ENCODE results near the gene PRR20D.
"Not testable (repeated sequence)": the region's sequence is repeated elsewhere in the genome, so short reads cannot be mapped to it uniquely, and the experiment has no call there.

Gene PRR20D

DNA sequence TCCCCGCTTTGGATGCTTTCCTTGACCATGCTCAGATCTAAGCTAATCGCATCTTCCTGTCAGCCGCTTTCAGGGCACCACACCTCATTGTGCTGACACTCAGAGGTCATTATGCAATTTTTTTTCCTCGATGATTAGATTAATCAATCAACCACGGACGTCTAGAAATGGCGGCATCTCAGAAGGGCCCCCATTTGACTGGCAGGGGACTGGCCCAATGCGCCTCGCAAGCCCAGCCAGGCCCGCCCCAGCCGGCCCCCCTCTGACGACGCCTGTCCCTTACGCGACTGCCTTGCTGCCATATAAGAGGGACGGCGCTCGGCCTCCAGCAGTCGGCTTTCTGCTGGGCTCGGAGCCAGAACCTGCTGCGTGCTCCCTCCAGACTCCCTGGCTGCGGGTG lies at the start of gene PRR20D:
TSS of gene PRR20D (plus strand) at position 301 of the 400 bp plus-strand sequence. CDS start 387 bp downstream, outside the sequence.
- not testable (repeated sequence) for DNase-seq

DNA sequence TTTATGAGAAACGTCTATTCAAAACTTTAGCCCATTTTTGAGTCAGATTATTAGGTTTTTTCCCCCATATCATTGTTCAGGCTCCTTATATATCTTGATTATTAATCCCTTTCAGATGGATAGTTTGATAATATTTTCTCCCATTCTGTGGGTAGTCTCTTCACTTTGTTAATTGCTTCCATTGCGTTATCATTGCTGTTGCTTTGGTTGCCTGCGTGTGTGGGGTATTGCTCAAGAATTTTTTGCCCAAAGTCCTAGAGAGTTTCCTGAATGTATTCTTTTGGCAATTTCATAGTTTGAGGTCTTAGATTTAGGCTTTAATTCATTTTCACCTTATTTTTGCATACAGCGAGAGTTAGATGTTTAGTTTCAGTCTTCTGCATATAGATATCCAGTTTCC lies 45.5 kb upstream of the PRR20D start:
- DNase-seq, result no peak

DNA sequence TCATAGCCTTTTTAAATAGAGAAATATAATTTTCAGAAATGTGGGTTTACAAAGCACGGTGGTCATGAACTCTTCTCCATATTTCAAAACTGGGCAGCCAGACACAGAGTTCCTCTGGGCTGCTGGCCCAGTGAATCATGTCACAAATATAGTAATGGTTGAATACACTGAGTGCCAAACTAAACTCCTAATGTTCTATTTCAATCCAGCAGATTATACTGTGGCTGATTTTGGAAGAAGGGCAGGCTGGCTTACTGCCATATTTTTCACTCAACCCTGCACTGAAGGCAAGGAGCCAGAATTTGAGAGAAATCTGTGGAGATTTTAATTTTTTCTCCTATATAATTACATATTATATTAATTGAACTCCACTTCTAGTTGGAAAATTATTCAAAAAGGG lies 36.8 kb upstream of the PRR20D start:
- DNase-seq, result no peak

DNA sequence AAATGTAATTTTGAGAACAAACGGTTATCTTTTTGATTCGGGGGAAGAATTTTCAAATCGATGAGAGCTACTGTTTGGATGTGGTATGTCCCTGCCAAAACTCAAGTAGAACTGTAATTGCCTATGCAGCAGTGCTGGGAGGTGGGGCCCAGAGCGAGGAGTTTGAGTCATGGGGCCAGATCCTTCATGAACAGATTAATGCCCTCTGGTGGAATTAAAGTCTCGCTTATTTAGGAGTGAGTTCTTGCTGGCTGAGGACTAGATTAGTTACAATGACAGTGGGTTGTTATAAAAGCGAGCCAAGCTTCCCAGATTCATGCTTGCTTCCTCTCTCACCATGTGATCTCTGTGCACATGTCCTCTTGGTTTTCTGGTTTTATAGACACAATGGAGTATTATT lies 31.5 kb upstream of the PRR20D start:
- no peak for DNase-seq

DNA sequence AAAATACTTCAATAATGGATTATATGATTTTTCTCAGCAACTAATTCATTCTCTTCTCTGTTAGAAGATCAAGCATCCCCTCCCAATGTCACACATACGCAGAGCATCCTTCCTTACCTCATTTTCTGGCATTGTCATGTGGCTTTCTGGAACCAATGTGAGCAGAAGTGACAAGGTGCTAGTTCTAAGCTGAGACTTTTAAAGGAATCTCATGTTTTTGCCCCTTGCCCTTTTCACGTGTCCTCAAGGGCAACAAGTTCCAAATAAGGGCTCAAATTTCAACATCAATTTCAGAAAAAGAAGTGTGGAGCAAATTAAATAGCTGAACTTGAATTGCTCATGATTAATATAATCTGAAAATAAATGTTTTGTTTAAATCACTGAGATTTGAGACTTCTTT lies 24.3 kb upstream of the PRR20D start:
- DNase-seq, result no peak

DNA sequence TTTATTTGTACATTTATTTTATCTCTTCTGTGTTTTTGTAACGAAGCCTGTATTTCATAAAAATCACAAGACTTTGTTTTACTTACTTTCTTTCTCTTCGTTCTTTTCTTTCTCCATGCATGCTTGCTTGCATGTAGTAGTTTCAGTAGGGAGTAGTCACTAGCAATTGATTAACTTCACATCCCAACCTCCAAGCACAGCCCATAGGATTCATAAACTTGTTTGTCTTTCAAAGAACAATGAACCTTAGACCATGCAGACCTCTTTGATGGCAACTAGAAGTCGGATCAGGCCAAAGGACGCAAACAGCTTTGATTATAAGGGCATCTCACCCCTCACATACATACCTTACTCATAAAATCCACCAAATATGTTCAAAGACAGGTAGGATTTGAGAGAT lies 22.8 kb upstream of the PRR20D start:
- DNase-seq, result peak; percentile 36

DNA sequence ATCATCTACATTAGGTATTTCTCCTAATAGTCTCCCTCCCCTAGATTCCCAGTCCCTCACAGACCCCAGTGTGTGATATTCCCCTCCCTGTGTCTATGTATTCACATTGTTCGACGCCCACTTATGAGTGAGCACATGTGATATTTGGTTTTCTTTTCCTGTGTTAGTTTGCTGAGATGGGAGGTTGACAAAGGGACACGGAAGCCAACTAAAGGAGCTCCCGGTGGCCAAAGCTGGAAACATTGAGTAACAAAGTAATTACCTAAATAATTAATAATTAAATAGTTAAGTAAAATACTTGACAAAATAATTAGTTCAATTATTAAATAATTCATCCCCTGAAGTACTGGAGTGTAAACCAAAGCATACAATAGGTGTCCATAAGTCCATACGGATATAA lies 21.4 kb upstream of the PRR20D start:
- DNase-seq, result no peak

DNA sequence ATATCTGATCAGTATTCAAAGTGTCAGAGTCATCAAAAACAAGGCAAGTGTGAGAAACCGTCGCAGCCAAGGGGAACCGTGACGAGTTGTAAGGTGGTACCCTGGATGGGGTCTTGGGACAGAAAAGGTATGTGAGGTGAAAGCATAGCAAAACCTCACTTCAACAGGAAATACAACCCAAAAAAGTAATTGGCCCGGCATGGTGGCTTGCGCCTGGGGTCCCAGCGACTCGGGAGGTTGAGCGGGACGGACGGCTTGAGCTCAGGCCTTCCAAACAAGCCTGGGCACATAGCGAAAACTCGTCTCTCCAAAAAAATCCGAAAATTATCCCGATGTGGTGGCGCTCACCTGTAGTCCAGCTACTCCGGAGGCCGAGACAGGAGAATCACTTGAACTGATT lies 20.7 kb upstream of the PRR20D start:
- DNase-seq, result not testable (repeated sequence)

DNA sequence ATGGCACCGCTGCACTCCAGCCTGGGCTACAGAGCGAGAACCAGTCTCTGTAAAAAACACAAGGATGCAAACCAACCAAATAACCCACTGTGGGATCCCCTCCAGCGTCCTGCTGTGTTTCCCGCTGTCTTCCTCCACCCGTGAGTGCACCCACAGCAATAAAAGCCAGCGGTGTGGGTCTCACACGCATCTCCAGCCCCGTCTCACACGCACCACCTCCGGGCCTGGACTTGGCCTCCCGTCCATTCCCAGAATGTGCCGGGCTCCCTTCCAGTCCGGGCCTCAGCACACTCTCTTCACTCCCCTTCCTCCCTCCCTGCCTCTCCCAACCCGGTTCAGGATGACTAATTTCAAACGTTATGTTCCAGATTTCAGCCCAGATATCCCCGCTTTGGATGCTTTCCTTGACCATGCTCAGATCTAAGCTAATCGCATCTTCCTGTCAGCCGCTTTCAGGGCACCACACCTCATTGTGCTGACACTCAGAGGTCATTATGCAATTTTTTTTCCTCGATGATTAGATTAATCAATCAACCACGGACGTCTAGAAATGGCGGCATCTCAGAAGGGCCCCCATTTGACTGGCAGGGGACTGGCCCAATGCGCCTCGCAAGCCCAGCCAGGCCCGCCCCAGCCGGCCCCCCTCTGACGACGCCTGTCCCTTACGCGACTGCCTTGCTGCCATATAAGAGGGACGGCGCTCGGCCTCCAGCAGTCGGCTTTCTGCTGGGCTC lies 20.0 kb upstream of the PRR20D start, which contains the start of gene PRR20A:
TSS of gene PRR20A (plus strand) at position 684 of the 734 bp plus-strand sequence. CDS start 387 bp downstream, outside the sequence.
- DNase-seq, result not testable (repeated sequence)

DNA sequence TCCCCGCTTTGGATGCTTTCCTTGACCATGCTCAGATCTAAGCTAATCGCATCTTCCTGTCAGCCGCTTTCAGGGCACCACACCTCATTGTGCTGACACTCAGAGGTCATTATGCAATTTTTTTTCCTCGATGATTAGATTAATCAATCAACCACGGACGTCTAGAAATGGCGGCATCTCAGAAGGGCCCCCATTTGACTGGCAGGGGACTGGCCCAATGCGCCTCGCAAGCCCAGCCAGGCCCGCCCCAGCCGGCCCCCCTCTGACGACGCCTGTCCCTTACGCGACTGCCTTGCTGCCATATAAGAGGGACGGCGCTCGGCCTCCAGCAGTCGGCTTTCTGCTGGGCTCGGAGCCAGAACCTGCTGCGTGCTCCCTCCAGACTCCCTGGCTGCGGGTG lies 13.2 kb upstream of the PRR20D start, which contains the start of gene PRR20B:
TSS of gene PRR20B (plus strand) at position 301 of the 400 bp plus-strand sequence. CDS start 387 bp downstream, outside the sequence.
- not testable (repeated sequence) for DNase-seq

DNA sequence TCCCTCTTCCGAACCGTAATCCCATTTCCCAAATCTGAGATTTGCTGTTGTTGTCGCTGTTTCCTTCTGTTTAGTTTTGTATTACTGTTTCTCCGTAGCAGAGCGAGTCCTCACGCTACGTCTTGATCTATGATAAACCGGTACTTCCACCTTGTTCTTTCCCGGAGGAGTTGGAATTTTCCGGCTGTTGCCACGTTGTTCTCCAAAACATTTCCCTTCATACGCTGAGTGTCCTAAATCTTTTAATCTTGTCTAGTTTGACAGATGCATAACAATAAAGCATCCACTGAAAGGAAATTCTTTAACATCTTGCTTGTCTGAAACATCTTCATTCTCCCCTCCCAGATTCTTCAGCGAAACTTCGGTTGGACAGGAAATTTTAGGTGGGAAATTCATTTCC lies 12.3 kb upstream of the PRR20D start:
- DNase-seq, result not testable (repeated sequence)

DNA sequence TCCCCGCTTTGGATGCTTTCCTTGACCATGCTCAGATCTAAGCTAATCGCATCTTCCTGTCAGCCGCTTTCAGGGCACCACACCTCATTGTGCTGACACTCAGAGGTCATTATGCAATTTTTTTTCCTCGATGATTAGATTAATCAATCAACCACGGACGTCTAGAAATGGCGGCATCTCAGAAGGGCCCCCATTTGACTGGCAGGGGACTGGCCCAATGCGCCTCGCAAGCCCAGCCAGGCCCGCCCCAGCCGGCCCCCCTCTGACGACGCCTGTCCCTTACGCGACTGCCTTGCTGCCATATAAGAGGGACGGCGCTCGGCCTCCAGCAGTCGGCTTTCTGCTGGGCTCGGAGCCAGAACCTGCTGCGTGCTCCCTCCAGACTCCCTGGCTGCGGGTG lies 6.7 kb upstream of the PRR20D start, which contains the start of gene PRR20C:
TSS of gene PRR20C (plus strand) at position 301 of the 400 bp plus-strand sequence. CDS start 387 bp downstream, outside the sequence.
- DNase-seq, result not testable (repeated sequence)

DNA sequence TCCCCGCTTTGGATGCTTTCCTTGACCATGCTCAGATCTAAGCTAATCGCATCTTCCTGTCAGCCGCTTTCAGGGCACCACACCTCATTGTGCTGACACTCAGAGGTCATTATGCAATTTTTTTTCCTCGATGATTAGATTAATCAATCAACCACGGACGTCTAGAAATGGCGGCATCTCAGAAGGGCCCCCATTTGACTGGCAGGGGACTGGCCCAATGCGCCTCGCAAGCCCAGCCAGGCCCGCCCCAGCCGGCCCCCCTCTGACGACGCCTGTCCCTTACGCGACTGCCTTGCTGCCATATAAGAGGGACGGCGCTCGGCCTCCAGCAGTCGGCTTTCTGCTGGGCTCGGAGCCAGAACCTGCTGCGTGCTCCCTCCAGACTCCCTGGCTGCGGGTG lies 6.5 kb downstream of the PRR20D start, which contains the start of gene PRR20E:
TSS of gene PRR20E (plus strand) at position 301 of the 400 bp plus-strand sequence. CDS start 387 bp downstream, outside the sequence.
- not testable (repeated sequence) for DNase-seq

DNA sequence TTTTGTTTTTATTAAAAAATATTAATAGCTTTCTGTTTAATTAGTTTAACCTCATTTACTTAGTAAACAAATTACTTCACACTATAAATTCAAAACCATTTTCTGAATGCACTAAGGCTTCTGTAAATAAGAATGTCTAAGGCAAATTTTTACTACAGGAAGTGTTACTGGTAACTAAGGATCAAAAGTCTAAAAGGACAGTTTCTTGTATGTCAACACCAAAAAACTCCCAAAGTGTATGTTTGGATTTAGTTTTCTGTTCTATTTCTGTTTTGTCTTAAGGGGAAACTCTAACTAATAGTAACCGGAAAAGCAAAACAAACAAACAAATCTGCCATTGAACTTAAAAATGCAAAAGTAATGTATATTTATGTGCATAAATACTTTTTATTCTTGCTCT lies 31.2 kb downstream of the PRR20D start:
- DNase-seq, result no peak

DNA sequence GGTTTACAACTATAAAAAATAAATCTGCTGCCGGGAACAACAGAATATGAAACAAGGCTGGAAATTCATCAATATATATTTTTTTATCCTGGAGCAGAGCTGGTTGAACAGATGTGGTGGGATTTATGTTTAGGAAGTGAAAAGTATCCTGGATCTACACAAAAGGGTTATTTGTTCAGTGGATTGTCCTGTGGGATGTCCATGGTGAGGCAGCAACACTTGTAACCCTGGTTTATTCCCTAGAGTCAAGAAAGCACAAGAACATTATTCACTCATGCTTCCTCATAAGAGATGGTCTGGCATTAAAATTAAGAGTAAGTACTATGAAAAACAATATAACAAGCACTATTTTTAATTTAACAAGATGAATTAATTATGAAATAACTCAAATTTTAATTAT lies 52.6 kb downstream of the PRR20D start:
- DNase-seq, result no peak

Measured in kidney glomerular epithelial cell (primary cell).